ENCODE measurements around the gene CIC. TPM values are rescaled to one million over a fixed set of nuclear protein-coding genes. Genes with fewer than 3 reads are reported as not detected.

CIC gene
- total RNA-seq, 1 experiment from 2014 or later, result 60.7 TPM

- ChIA-PET CTCF (no interaction called here), POLR2A (ENCODE audit: unreplicated experiment) (no interaction called here)
- Histone ChIP-seq H3K27me3 (ENCODE audit: insufficient read depth, low read depth) (no peaks in the 10 kb centered on the region), H3K27ac (no peak overlapping the region), H3K4me2 (no peak overlapping the region), H3K9me2 (ENCODE audit: insufficient read depth) (no peaks in the 10 kb centered on the region), H3K4me3 (no peak overlapping the region), H3K4me1 (replicated peaks; ENCODE audit: insufficient read depth) (no peaks in the 10 kb centered on the region), H3K9me3 (ENCODE audit: insufficient read depth, low read depth) (no peaks in the 10 kb centered on the region), H3K79me2 (ENCODE audit: low read depth) (peaks cover 13% of the 10 kb centered on the region), H3K36me3 (ENCODE audit: low read depth) (peaks cover 17% of the 10 kb centered on the region; the same call in 1 of the 2 replicates), H2AFZ (no peak overlapping the region), H4K20me1 (ENCODE audit: insufficient read depth) (peaks cover 12% of the 10 kb centered on the region; the same call in 1 of the 2 replicates), H3F3A (ENCODE audit: insufficient read depth, low read depth) (peaks cover 18% of the 10 kb centered on the region; the same call in 1 of the 2 replicates)
- no peak for TF ChIP-seq EZH2 (IDR thresholded peaks at IDR 0.05; ENCODE audit: low read depth)
- no peak for TF ChIP-seq CTCF (conservative IDR thresholded peaks at IDR 0.05)
- DNase-seq, result no peak
- no TSS peak for BruUV-seq (replicated peaks)
- intact Hi-C loops (cut with micrococcal nuclease; ENCODE audit: unreplicated experiment), result no loop called here
Measured at GRCh38 chr19:42226886-42227285, 42.2 kb upstream of the CIC start.

- peaks cover 13% of the 10 kb centered on the region; the same call in 1 of the 2 replicates for H4K20me1 ChIP-seq (ENCODE audit: insufficient read depth)
- ChIA-PET POLR2A (ENCODE audit: unreplicated experiment) (no interaction called here), CTCF (no interaction called here)
- no peak overlapping the region for H2AFZ ChIP-seq
- no TSS peak for BruUV-seq (replicated peaks)
- peaks cover 27% of the 10 kb centered on the region; the same call in 1 of the 2 replicates for H3F3A ChIP-seq (ENCODE audit: insufficient read depth, low read depth)
- H3K4me3 ChIP-seq, result no peak overlapping the region
- H3K9me2 ChIP-seq (ENCODE audit: insufficient read depth), result no peaks in the 10 kb centered on the region
- H3K36me3 ChIP-seq (ENCODE audit: low read depth), result peaks cover 14% of the 10 kb centered on the region; the same call in 1 of the 2 replicates
- intact Hi-C loops (cut with micrococcal nuclease; ENCODE audit: unreplicated experiment), result no loop called here
- no peak for DNase-seq
- TF ChIP-seq EZH2 (IDR thresholded peaks at IDR 0.05; ENCODE audit: low read depth) (no peak), CTCF (conservative IDR thresholded peaks at IDR 0.05) (no peak)
- H3K4me1 ChIP-seq (replicated peaks; ENCODE audit: insufficient read depth), result no peaks in the 10 kb centered on the region
- H3K9me3 ChIP-seq (ENCODE audit: insufficient read depth, low read depth), result no peaks in the 10 kb centered on the region
- no peak overlapping the region for H3K27ac ChIP-seq
- no peak overlapping the region for H3K4me2 ChIP-seq
- H3K79me2 ChIP-seq (ENCODE audit: low read depth), result no peaks in the 10 kb centered on the region
- no peaks in the 10 kb centered on the region for H3K27me3 ChIP-seq (ENCODE audit: insufficient read depth, low read depth)
Measured at GRCh38 chr19:42228641-42229040, 40.4 kb upstream of the CIC start.

GRCh38 chr19:42229301-42229854 is 39.7 kb upstream of the CIC start:
- H3K9me2 ChIP-seq (ENCODE audit: insufficient read depth), result no peaks in the 10 kb centered on the region
- no peaks in the 10 kb centered on the region for H3K79me2 ChIP-seq (ENCODE audit: low read depth)
- no peaks in the 10 kb centered on the region for H3K9me3 ChIP-seq (ENCODE audit: insufficient read depth, low read depth)
- intact Hi-C loops (cut with micrococcal nuclease; ENCODE audit: unreplicated experiment), result no loop called here
- H3F3A ChIP-seq (ENCODE audit: insufficient read depth, low read depth), result peaks cover 33% of the 10 kb centered on the region; the same call in 1 of the 2 replicates
- H3K36me3 ChIP-seq (ENCODE audit: low read depth), result peaks cover 14% of the 10 kb centered on the region; the same call in 1 of the 2 replicates
- no peak overlapping the region for H3K27ac ChIP-seq
- H3K4me2 ChIP-seq, result no peak overlapping the region
- H3K4me1 ChIP-seq (replicated peaks; ENCODE audit: insufficient read depth), result no peaks in the 10 kb centered on the region
- H2AFZ ChIP-seq, result no peak overlapping the region
- no TSS peak for BruUV-seq (replicated peaks)
- H3K27me3 ChIP-seq (ENCODE audit: insufficient read depth, low read depth), result no peaks in the 10 kb centered on the region
- ChIA-PET CTCF (no interaction called here), POLR2A (ENCODE audit: unreplicated experiment) (no interaction called here)
- no peak for TF ChIP-seq CTCF (conservative IDR thresholded peaks at IDR 0.05)
- TF ChIP-seq EZH2 (IDR thresholded peaks at IDR 0.05; ENCODE audit: low read depth), result no peak
- H3K4me3 ChIP-seq, result no peak overlapping the region
- peaks cover 13% of the 10 kb centered on the region; the same call in 1 of the 2 replicates for H4K20me1 ChIP-seq (ENCODE audit: insufficient read depth)
- DNase-seq, result no peak
